Liver (tissue), 9 donors: ENCODE data around the gene HSFX1. TPM values are rescaled to one million over a fixed set of nuclear protein-coding genes. Genes with fewer than 3 reads are reported as not detected.

Experiments used
- DNase-seq: peaks from one replicate; pipeline ENCODE4 v3.0.0-alpha.2; 2017; ENCODE audit warnings: low spot score
- H3K27ac ChIP-seq, 2 donors: one replicate each; pipeline ENCODE4 v1.7.0; 2013; ENCODE audit warnings: inconsistent platforms in 2 of 2, low read length in 2 of 2, control low read depth in 1 of 2, low read depth in 1 of 2, mild to moderate bottlenecking in 1 of 2
- H3K27me3 ChIP-seq, 4 donors: one replicate each; pipeline versions ENCODE4 v1.6.1 to v1.7.0; 2013; ENCODE audit warnings: low read length in 3 of 4, inconsistent platforms in 1 of 4, mild to moderate bottlenecking in 1 of 4, moderate library complexity in 1 of 4; ENCODE audit not compliant: control insufficient read depth in 4 of 4, insufficient read depth in 4 of 4
- H3K36me3 ChIP-seq, 4 donors: one replicate each; pipeline versions ENCODE4 v1.6.1 to v1.7.0; 2013; ENCODE audit warnings: low read length in 3 of 4, mild to moderate bottlenecking in 3 of 4, low read depth in 1 of 4, moderate library complexity in 1 of 4; ENCODE audit not compliant: control insufficient read depth in 4 of 4, insufficient read depth in 3 of 4
- H3K4me1 ChIP-seq, 4 donors: one replicate each; pipeline versions ENCODE4 v1.6.1 to v1.7.0; 2013; ENCODE audit warnings: low read length in 3 of 4, mild to moderate bottlenecking in 3 of 4, moderate library complexity in 1 of 4; ENCODE audit not compliant: control insufficient read depth in 4 of 4, insufficient read depth in 4 of 4
- H3K4me3 ChIP-seq, 3 donors: one replicate each; pipeline versions ENCODE4 v1.6.1 to v1.7.0; 2013; ENCODE audit warnings: low read length in 3 of 3, control low read depth in 1 of 3, low read depth in 1 of 3, mild to moderate bottlenecking in 1 of 3
- H3K9ac ChIP-seq, 2 donors: one replicate each; pipeline ENCODE4 v1.7.0; 2013; ENCODE audit warnings: low read length in 2 of 2, mild to moderate bottlenecking in 2 of 2, moderate library complexity in 2 of 2, control low read depth in 1 of 2, low read depth in 1 of 2
- H3K9me3 ChIP-seq, 4 donors: one replicate each; pipeline versions ENCODE4 v1.6.1 to v1.7.0; 2013; ENCODE audit warnings: low read length in 3 of 4; ENCODE audit not compliant: control insufficient read depth in 4 of 4
- EGR1 ChIP-seq, 2 donors: IDR thresholded peaks; 2 replicates each; pipeline ENCODE4 v1.6.1; 2016 to 2018; ENCODE audit warnings: antibody characterized with exemption in 2 of 2, low read depth in 2 of 2
- FOXA1 ChIP-seq: IDR thresholded peaks from 2 replicates; pipeline ENCODE4 v1.6.1; 2016; ENCODE audit warnings: antibody characterized with exemption
- FOXA2 ChIP-seq: IDR thresholded peaks from 2 replicates; pipeline ENCODE4 v1.6.1; 2016; ENCODE audit warnings: antibody characterized with exemption
- GABPA ChIP-seq, 2 donors: IDR thresholded peaks in 1 of 2; conservative IDR thresholded peaks in 1 of 2; 2 replicates each; pipeline ENCODE4 v1.6.1; 2016; ENCODE audit warnings: antibody characterized with exemption in 2 of 2, mild to moderate bottlenecking in 1 of 2, moderate library complexity in 1 of 2
- HNF4A ChIP-seq, 2 donors: conservative IDR thresholded peaks; 2 replicates each; pipeline ENCODE4 v1.6.1; 2016; ENCODE audit warnings: antibody characterized with exemption in 2 of 2, mild to moderate bottlenecking in 2 of 2
- HNF4G ChIP-seq: IDR thresholded peaks from 2 replicates; pipeline ENCODE4 v1.6.1; 2016; ENCODE audit warnings: antibody characterized with exemption
- NR2F2 ChIP-seq: IDR thresholded peaks from 2 replicates; pipeline ENCODE4 v1.6.1; 2016; ENCODE audit warnings: antibody characterized with exemption
- RAD21 ChIP-seq, 2 donors: IDR thresholded peaks; 2 replicates each; pipeline ENCODE4 v1.6.1; 2016; ENCODE audit warnings: antibody characterized with exemption in 2 of 2, mild to moderate bottlenecking in 2 of 2
- RXRA ChIP-seq, 2 donors: IDR thresholded peaks; 2 replicates each; pipeline ENCODE4 v1.6.1; 2017 to 2018; ENCODE audit warnings: antibody characterized with exemption in 2 of 2, mild to moderate bottlenecking in 1 of 2
- SP1 ChIP-seq: IDR thresholded peaks from 2 replicates; pipeline ENCODE4 v1.6.1; 2018; ENCODE audit warnings: antibody characterized with exemption, mild to moderate bottlenecking
- TAF1 ChIP-seq: conservative IDR thresholded peaks from 2 replicates; pipeline ENCODE4 v1.6.1; 2016; ENCODE audit warnings: antibody characterized with exemption, mild to moderate bottlenecking
- YY1 ChIP-seq: IDR thresholded peaks from 2 replicates; pipeline ENCODE4 v1.6.1; 2016; ENCODE audit warnings: antibody characterized with exemption, mild to moderate bottlenecking
- WGBS: extraction: QIAGEN DNeasy Blood & Tissue Kit; methylation state at CpG from one replicate; pipeline ENCODE4 v1.1.7; 2013; 5-methylcytosine and 5-hydroxymethylcytosine counted together
- polyA plus RNA-seq, 2 donors: library from polyadenylated mRNA; stranded (reverse) in 1 of 2; unstranded in 1 of 2; fragments of 200-250 nt in 1 of 2; fragments of >200 nt in 1 of 2; fragmentation: Nextera tagmentation in 1 of 2; extraction: Ambion mirVana in 1 of 2; gene quantifications; one replicate each; pipeline versions ENCODE4 v1.2.1 to v1.2.3, GENCODE V29; 2013 to 2015
- total RNA-seq, 2 donors: library from RNA; depleted of rRNA; stranded (reverse); fragments of >200 nt; gene quantifications; one replicate each; pipeline ENCODE4 v1.2.3, GENCODE V29; 2014
- TF ChIP-seq, protein P1 (sequence below): IDR thresholded peaks from 2 replicates; pipeline ENCODE4 v1.6.1; 2016; ENCODE audit warnings: antibody characterized with exemption
- TF ChIP-seq, protein P2 (sequence below): fragments of 150-350 bp; IDR thresholded peaks from 2 replicates; pipeline ENCODE4 v1.5.1; 2017; ENCODE audit warnings: improper control_type of control experiment, low read depth, low read length; ENCODE audit not compliant: missing input control
- TF ChIP-seq, protein P3 (sequence below): IDR thresholded peaks from 2 replicates; pipeline ENCODE4 v1.6.1; 2016; ENCODE audit warnings: antibody characterized with exemption
- donor health status: healthy.
- donor health status: healthy.
- donor health status: healthy.
- donor health status: healthy.
- donor health status: healthy.

The HSFX1 gene
- total and polyA plus RNA-seq, 4 donors, result 0.17 to 0.92 (median 0.23) TPM

DNA sequence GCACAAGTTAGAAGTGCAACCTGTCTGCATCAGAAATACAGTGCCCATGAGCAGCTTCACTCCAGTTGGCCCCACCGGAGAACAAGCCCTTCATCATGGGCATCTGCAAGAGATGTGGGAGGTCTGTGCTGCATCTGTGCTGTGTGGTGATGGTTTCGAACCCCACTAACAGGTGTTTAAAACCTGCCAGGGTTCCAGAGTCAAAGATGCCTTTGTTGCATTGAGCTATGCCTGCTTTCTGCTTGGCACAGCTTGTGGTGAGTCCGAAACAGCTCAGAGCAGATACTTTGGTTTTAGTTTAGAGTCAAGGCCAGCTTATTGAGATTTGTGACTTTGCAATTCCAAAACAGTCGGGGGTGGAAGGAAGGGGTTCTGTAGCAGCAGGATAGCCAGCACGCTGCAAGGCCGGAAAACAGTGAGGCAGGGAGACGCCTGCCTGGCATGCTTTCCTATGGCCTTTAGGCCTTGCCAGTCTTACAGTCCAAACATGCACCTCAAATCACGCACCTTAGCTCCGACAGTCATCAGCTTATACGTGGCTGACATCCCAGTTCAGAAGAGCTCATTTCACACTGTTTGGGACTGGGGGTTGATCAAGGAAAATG, 29.7 kb downstream of the HSFX1 start:
- Histone ChIP-seq H3K36me3 (no peaks in the 10 kb centered on the region), H3K4me3 (no peak overlapping the region), H3K9me3 (no peaks in the 10 kb centered on the region), H3K9ac (no peak overlapping the region), H3K27ac (no peak overlapping the region), H3K27me3 (no peaks in the 10 kb centered on the region), H3K4me1 (no peaks in the 10 kb centered on the region)
- TF ChIP-seq YY1 (no peak), EGR1 (IDR thresholded peaks at IDR 0.05; ENCODE audit: low read depth in 2 of 2) (no peak), HNF4G (no peak), SP1 (no peak), RXRA (IDR thresholded peaks at IDR 0.05) (no peak), RAD21 (IDR thresholded peaks at IDR 0.05) (no peak), TAF1 (no peak), GABPA (IDR thresholded peaks at IDR 0.05 in 1 of 2, conservative IDR thresholded peaks at IDR 0.05 in 1 of 2) (no peak), FOXA2 (no peak), FOXA1 (no peak), NR2F2 (no peak)
- TF ChIP-seq, protein P1, sequence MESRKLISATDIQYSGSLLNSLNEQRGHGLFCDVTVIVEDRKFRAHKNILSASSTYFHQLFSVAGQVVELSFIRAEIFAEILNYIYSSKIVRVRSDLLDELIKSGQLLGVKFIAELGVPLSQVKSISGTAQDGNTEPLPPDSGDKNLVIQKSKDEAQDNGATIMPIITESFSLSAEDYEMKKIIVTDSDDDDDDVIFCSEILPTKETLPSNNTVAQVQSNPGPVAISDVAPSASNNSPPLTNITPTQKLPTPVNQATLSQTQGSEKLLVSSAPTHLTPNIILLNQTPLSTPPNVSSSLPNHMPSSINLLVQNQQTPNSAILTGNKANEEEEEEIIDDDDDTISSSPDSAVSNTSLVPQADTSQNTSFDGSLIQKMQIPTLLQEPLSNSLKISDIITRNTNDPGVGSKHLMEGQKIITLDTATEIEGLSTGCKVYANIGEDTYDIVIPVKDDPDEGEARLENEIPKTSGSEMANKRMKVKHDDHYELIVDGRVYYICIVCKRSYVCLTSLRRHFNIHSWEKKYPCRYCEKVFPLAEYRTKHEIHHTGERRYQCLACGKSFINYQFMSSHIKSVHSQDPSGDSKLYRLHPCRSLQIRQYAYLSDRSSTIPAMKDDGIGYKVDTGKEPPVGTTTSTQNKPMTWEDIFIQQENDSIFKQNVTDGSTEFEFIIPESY, result no peak
- TF ChIP-seq, protein P2, sequence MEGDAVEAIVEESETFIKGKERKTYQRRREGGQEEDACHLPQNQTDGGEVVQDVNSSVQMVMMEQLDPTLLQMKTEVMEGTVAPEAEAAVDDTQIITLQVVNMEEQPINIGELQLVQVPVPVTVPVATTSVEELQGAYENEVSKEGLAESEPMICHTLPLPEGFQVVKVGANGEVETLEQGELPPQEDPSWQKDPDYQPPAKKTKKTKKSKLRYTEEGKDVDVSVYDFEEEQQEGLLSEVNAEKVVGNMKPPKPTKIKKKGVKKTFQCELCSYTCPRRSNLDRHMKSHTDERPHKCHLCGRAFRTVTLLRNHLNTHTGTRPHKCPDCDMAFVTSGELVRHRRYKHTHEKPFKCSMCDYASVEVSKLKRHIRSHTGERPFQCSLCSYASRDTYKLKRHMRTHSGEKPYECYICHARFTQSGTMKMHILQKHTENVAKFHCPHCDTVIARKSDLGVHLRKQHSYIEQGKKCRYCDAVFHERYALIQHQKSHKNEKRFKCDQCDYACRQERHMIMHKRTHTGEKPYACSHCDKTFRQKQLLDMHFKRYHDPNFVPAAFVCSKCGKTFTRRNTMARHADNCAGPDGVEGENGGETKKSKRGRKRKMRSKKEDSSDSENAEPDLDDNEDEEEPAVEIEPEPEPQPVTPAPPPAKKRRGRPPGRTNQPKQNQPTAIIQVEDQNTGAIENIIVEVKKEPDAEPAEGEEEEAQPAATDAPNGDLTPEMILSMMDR, result no peak
- TF ChIP-seq, protein P3, sequence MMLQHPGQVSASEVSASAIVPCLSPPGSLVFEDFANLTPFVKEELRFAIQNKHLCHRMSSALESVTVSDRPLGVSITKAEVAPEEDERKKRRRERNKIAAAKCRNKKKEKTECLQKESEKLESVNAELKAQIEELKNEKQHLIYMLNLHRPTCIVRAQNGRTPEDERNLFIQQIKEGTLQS, result no peak
- DNase-seq, result no peak
- WGBS, result 93% methylated on average over 10 of the region's 10 CpGs

DNA sequence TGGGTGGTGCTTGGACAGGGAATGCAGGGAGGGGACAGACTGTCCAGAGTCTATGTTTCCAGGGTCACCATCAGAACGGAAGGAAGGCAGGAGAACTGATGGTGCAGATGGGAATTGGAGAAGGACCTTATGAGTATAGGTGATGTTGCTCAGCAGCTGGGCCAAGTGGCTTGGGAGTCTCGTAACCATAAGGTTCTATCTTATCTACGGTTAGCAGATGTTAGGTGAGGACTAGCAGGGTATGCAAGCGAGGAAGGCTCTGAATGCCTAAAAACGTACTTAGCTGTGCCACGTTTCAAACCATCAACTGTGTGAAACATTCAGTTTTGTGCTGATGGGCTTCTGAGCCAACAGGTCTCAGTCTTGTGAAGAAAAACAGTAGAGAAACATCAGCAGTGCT, 30.2 kb downstream of the HSFX1 start:
- no peak overlapping the region for H3K4me3 ChIP-seq
- WGBS, result 84% methylated on average over 6 of the region's 6 CpGs
- H3K36me3 ChIP-seq, result no peaks in the 10 kb centered on the region
- TF ChIP-seq, protein P3, result no peak
- no peak for TF ChIP-seq HNF4A (conservative IDR thresholded peaks at IDR 0.05)
- no peak overlapping the region for H3K27ac ChIP-seq
- H3K4me1 ChIP-seq, result no peaks in the 10 kb centered on the region
- no peaks in the 10 kb centered on the region for H3K9me3 ChIP-seq
- no peak overlapping the region for H3K9ac ChIP-seq
- no peak for DNase-seq
- H3K27me3 ChIP-seq, result no peaks in the 10 kb centered on the region
